Mucosa of descending colon (tissue), 3 donors: ENCODE data around the gene GALR2. TPM values are rescaled to one million over a fixed set of nuclear protein-coding genes. Genes with fewer than 3 reads are reported as not detected.

Source experiments
- ATAC-seq: fragments of 200-7000 bp; cut with Tn5 transposase; one replicate; pipeline ENCODE4 v1.9.1; 2020; ENCODE audit warnings: mild to moderate bottlenecking, moderate library complexity
- DNase-seq, 3 donors: peaks; one replicate each; pipeline ENCODE4 v3.0.0-alpha.2; 2020
- H3K36me3 ChIP-seq: fragments of 200-600 bp; one replicate; pipeline ENCODE4 v1.8.0; 2021; ENCODE audit warnings: low read depth, mild to moderate bottlenecking
- H3K4me1 ChIP-seq: fragments of 200-600 bp; one replicate; pipeline ENCODE4 v1.8.0; 2021; ENCODE audit warnings: low read depth, mild to moderate bottlenecking
- H3K4me3 ChIP-seq: fragments of 200-600 bp; one replicate; pipeline ENCODE4 v1.8.0; 2021; ENCODE audit warnings: mild to moderate bottlenecking
- H3K9me3 ChIP-seq: fragments of 200-600 bp; one replicate; pipeline ENCODE4 v1.8.0; 2021; ENCODE audit warnings: mild to moderate bottlenecking
- CTCF ChIP-seq: fragments of 200-600 bp; IDR thresholded peaks from one replicate; pipeline ENCODE4 v1.8.0; 2022; ENCODE audit warnings: antibody characterized with exemption, mild to moderate bottlenecking
- intact Hi-C, 2 donors: fragments of 100-400 bp; cut with DNase I in 1 of 2; cut with micrococcal nuclease in 1 of 2; formaldehyde crosslinking; loops; one replicate each; pipeline versions ENCODE4 v1.11.0 to v1.11.1; 2022; cut with DNase I, micrococcal nuclease
- total RNA-seq, 3 donors: library from RNA; stranded (reverse); fragmentation: NEBNext Ultra II Directional in 2 of 3; extraction: Animal tissue kit (Norgen Biotek cat#: 25700) in 2 of 3; gene quantifications; one replicate each; pipeline versions ENCODE4 v1.2.1 to v1.2.4, GENCODE V29; 2021 to 2023
- donor health status: DM: no; HTN: no; CAD: no; lungs with moderate emphysema.
- donor health status: DM: no; HTN: no; CAD: no.
- donor health status: DM: no; HTN: yes; CAD: no.

The GALR2 gene
- total RNA-seq, 3 donors from 2014 or later, result 4.2 TPM; not detected in 2

GRCh38 chr17:76121932-76122430 is 47.4 kb downstream of the GALR2 start:
- Histone ChIP-seq H3K9me3 (no peaks in the 10 kb centered on the region), H3K4me3 (no peak overlapping the region), H3K36me3 (no peaks in the 10 kb centered on the region), H3K4me1 (no peaks in the 10 kb centered on the region)
- no peak for DNase-seq
- ATAC-seq, result peak; percentile 13
- intact Hi-C loops, result loop anchor here (5.0 to 10.0 kb wide), 4 partner anchors 60 to 175 kb away; no protein-coding TSS in a partner anchor
- TF ChIP-seq CTCF, result no peak

- no peak overlapping the region for H3K4me3 ChIP-seq
- intact Hi-C loops, result loop anchor here (5.0 to 10.0 kb wide), 4 partner anchors 60 to 175 kb away; no protein-coding TSS in a partner anchor
- no peak for ATAC-seq
- no peak for TF ChIP-seq CTCF
- H3K36me3 ChIP-seq, result no peaks in the 10 kb centered on the region
- H3K4me1 ChIP-seq, result no peaks in the 10 kb centered on the region
- DNase-seq, result no peak
- no peaks in the 10 kb centered on the region for H3K9me3 ChIP-seq
Measured at GRCh38 chr17:76122431-76123190, 48.0 kb downstream of the GALR2 start.

- H3K4me1 ChIP-seq, result no peaks in the 10 kb centered on the region
- no peaks in the 10 kb centered on the region for H3K36me3 ChIP-seq
- H3K9me3 ChIP-seq, result no peaks in the 10 kb centered on the region
- DNase-seq, result no peak
- intact Hi-C loops, result loop anchor here (5.0 to 10.0 kb wide), 4 partner anchors 59 to 174 kb away; no protein-coding TSS in a partner anchor
- H3K4me3 ChIP-seq, result no peak overlapping the region
- TF ChIP-seq CTCF, result no peak
- ATAC-seq, result no peak
Measured at GRCh38 chr17:76123191-76123499, 48.6 kb downstream of the GALR2 start.

GRCh38 chr17:76123749-76124581 is 49.4 kb downstream of the GALR2 start:
- Histone ChIP-seq H3K36me3 (no peaks in the 10 kb centered on the region), H3K4me3 (no peak overlapping the region), H3K4me1 (no peaks in the 10 kb centered on the region), H3K9me3 (no peaks in the 10 kb centered on the region)
- ATAC-seq (no peak), DNase-seq (no peak)
- no peak for TF ChIP-seq CTCF
- intact Hi-C loops, result loop anchor here (5.0 to 10.0 kb wide), 4 partner anchors 58 to 173 kb away; no protein-coding TSS in a partner anchor

- no peak for DNase-seq
- intact Hi-C loops, result loop anchor here (5.0 to 10.0 kb wide), 4 partner anchors 58 to 173 kb away; no protein-coding TSS in a partner anchor
- TF ChIP-seq CTCF, result no peak
- ATAC-seq, result no peak
- Histone ChIP-seq H3K36me3 (no peaks in the 10 kb centered on the region), H3K4me3 (no peak overlapping the region), H3K9me3 (no peaks in the 10 kb centered on the region), H3K4me1 (no peaks in the 10 kb centered on the region)
Measured at GRCh38 chr17:76124582-76125390, 50.2 kb downstream of the GALR2 start.
